A549 treated with CpdA at 1 μM for 4 hours (cell line): ENCODE results near the gene WDR45. TPM values are rescaled to one million over a fixed set of nuclear protein-coding genes. Genes with fewer than 3 reads are reported as not detected.

Source experiments
- total RNA-seq: library from RNA; stranded (reverse); fragments of 200-300 nt; extraction: Qiagen RNA extraction; gene quantifications from 5 replicates; pipeline ENCODE4 v1.2.3, GENCODE V29; 2022; ENCODE audit warnings: low read depth

The WDR45 gene
- 54.9 to 65.6 TPM (median 58.5 TPM) in 5 replicates for total RNA-seq

GRCh38 chrX:49079489-49080428 is at the start of gene WDR45:
WDR45 (minus strand) TSS chrX:49079887; CDS start chrX:49078095, 1,792 bp downstream.

GRCh38 chrX:49073601-49074575 is 5.8 kb downstream of the WDR45 start, which contains the start of gene PRAF2:
PRAF2 (minus strand) TSS chrX:49074002; CDS start chrX:49073987, 15 bp downstream.

GRCh38 chrX:49058794-49059193 is 20.9 kb downstream of the WDR45 start, which contains the start of gene CCDC120:
CCDC120 (plus strand) TSS chrX:49058999; CDS start chrX:49062042, 3,043 bp downstream.

GRCh38 chrX:49043220-49043986 is 36.3 kb downstream of the WDR45 start, which contains the start of gene TFE3:
TFE3 (minus strand) TSS chrX:49043357; CDS start chrX:49043226, 131 bp downstream.

Other genes starting within 250 kb of the WDR45 start
- 18.4 to 50.4 TPM (median 44.8 TPM) in 5 replicates for gene PCSK1N, start 244.3 kb downstream of the WDR45 start, total RNA-seq
- gene TIMM17B, start 182.1 kb downstream of the WDR45 start, total RNA-seq: 80.5 to 110 TPM (median 105 TPM) in 5 replicates
- 97.6 to 109 TPM (median 105 TPM) in 5 replicates for gene PQBP1, start 182.0 kb downstream of the WDR45 start, total RNA-seq
- gene SLC35A2, start 168.2 kb downstream of the WDR45 start, total RNA-seq: 53.9 to 71.3 TPM (median 67.3 TPM) in 5 replicates
- 10.7 to 12.1 TPM (median 11.5 TPM) in 5 replicates for gene PIM2, start 160.9 kb downstream of the WDR45 start, total RNA-seq
- 60.6 to 69.6 TPM (median 64.6 TPM) in 5 replicates for gene OTUD5, start 122.3 kb downstream of the WDR45 start, total RNA-seq
- gene KCND1, start 108.0 kb downstream of the WDR45 start, total RNA-seq: 0.86 to 2.0 TPM (median 1.2 TPM) in 5 replicates
- gene GRIPAP1, start 77.6 kb downstream of the WDR45 start, total RNA-seq: 22.2 to 24.2 TPM (median 23.0 TPM) in 5 replicates
- 49.2 to 63.4 TPM (median 61.8 TPM) in 5 replicates for gene TFE3, start 36.5 kb downstream of the WDR45 start, total RNA-seq
- gene CCDC120, start 20.9 kb downstream of the WDR45 start, total RNA-seq: 3.2 to 4.7 TPM (median 3.6 TPM) in 5 replicates
- gene PRAF2, start 5.9 kb downstream of the WDR45 start, total RNA-seq: 32.8 to 48.2 TPM (median 42.6 TPM) in 5 replicates
- gene GPKOW, start 43.8 kb upstream of the WDR45 start, total RNA-seq: 23.2 to 26.7 TPM (median 24.8 TPM) in 5 replicates
- gene MAGIX, start 82.9 kb upstream of the WDR45 start, total RNA-seq: 2.7 to 3.7 TPM (median 3.1 TPM) in 5 replicates
- gene PLP2, start 92.0 kb upstream of the WDR45 start, total RNA-seq: 307 to 435 TPM (median 429 TPM) in 5 replicates
- 12.7 to 22.2 TPM (median 20.7 TPM) in 5 replicates for gene PRICKLE3, start 106.5 kb upstream of the WDR45 start, total RNA-seq
- gene SYP, start 120.3 kb upstream of the WDR45 start, total RNA-seq: 2.4 to 3.6 TPM (median 3.1 TPM) in 5 replicates
- gene CACNA1F, start 153.5 kb upstream of the WDR45 start, total RNA-seq: not detected in 5 replicates
- 13.4 to 16.7 TPM (median 16.2 TPM) in 5 replicates for gene CCDC22, start 155.6 kb upstream of the WDR45 start, total RNA-seq
- 0.12 to 0.19 TPM (median 0.17 TPM) in 5 replicates for gene FOXP3, start 184.8 kb upstream of the WDR45 start, total RNA-seq
- 1.2 to 4.3 TPM (median 3.4 TPM) in 5 replicates for gene PPP1R3F, start 189.9 kb upstream of the WDR45 start, total RNA-seq
- gene GAGE10, start 223.8 kb upstream of the WDR45 start, total RNA-seq: not detected in 5 replicates
- gene GAGE12J, start 242.2 kb upstream of the WDR45 start, total RNA-seq: not detected in 5 replicates